H9 (cell line): Measurements from ENCODE around the gene DNAAF3. TPM values are rescaled to one million over a fixed set of nuclear protein-coding genes. Genes with fewer than 3 reads are reported as not detected.

Source experiments
- DNase-seq: peaks from one replicate; pipeline ENCODE4 v3.0.0-alpha.2; 2017
- H2AFZ ChIP-seq: one replicate; pipeline ENCODE4 v1.6.1; 2013; ENCODE audit warnings: mild to moderate bottlenecking, low read length, control low read depth, moderate library complexity
- H2AK5ac ChIP-seq: 2 replicates; pipeline ENCODE4 v1.6.1; 2013; ENCODE audit warnings: low read length, control low read depth, mixed read lengths; ENCODE audit not compliant: insufficient read length
- H2BK120ac ChIP-seq: one replicate; pipeline ENCODE4 v1.6.1; 2013; ENCODE audit warnings: low read depth, mild to moderate bottlenecking, low read length, control low read depth, inconsistent platforms; ENCODE audit not compliant: poor library complexity, severe bottlenecking
- H2BK12ac ChIP-seq: 2 replicates; pipeline ENCODE4 v1.6.1; 2013; ENCODE audit warnings: low read length, control low read depth, mixed read lengths, low read depth; ENCODE audit not compliant: insufficient read length
- H2BK15ac ChIP-seq: 2 replicates; pipeline ENCODE4 v1.6.1; 2013; ENCODE audit warnings: low read depth, low read length, control low read depth
- H2BK20ac ChIP-seq: one replicate; pipeline ENCODE4 v1.6.1; 2013; ENCODE audit warnings: low read depth, mild to moderate bottlenecking, low read length, control low read depth, inconsistent platforms; ENCODE audit not compliant: poor library complexity, severe bottlenecking
- H2BK5ac ChIP-seq: 2 replicates; pipeline ENCODE4 v1.6.1; 2013; ENCODE audit warnings: low read length, control low read depth, mixed read lengths; ENCODE audit not compliant: insufficient read length
- H3K14ac ChIP-seq: 2 replicates; pipeline ENCODE4 v1.6.1; 2013; ENCODE audit warnings: low read length, control low read depth; ENCODE audit not compliant: insufficient read depth
- H3K18ac ChIP-seq: 2 replicates; pipeline ENCODE4 v1.6.1; 2013; ENCODE audit warnings: low read depth, mild to moderate bottlenecking, mixed read lengths, low read length, control low read depth; ENCODE audit not compliant: insufficient read length
- H3K23ac ChIP-seq: 2 replicates; pipeline ENCODE4 v1.6.1; 2013; ENCODE audit warnings: low read length, control low read depth, mixed read lengths, low read depth; ENCODE audit not compliant: insufficient read length
- H3K23me2 ChIP-seq: 2 replicates; pipeline ENCODE4 v1.6.1; 2013; ENCODE audit warnings: low read depth, mild to moderate bottlenecking, mixed read lengths, low read length, control low read depth; ENCODE audit not compliant: insufficient read length, poor library complexity, severe bottlenecking
- H3K27ac ChIP-seq: 2 replicates; pipeline ENCODE4 v1.5.1; 2013; ENCODE audit warnings: low read length, control low read depth, mixed read lengths, low read depth; ENCODE audit not compliant: insufficient read length
- H3K27me3 ChIP-seq: 2 replicates; pipeline ENCODE4 v1.6.1; 2013; ENCODE audit warnings: low read length, control low read depth, inconsistent platforms; ENCODE audit not compliant: insufficient read depth
- H3K4ac ChIP-seq: 2 replicates; pipeline ENCODE4 v1.6.1; 2013; ENCODE audit warnings: low read depth, mild to moderate bottlenecking, control low read depth, inconsistent platforms, low read length, moderate library complexity
- H3K4me1 ChIP-seq: 2 replicates; pipeline ENCODE4 v1.6.1; 2013; ENCODE audit warnings: low read length, control low read depth, inconsistent platforms; ENCODE audit not compliant: insufficient read depth
- H3K4me2 ChIP-seq: 2 replicates; pipeline ENCODE4 v1.6.1; 2013; ENCODE audit warnings: low read length, control low read depth, mixed read lengths; ENCODE audit not compliant: insufficient read length, insufficient read depth
- H3K56ac ChIP-seq: 2 replicates; pipeline ENCODE4 v1.6.1; 2013; ENCODE audit warnings: low read depth, mild to moderate bottlenecking, mixed read lengths, low read length, control low read depth; ENCODE audit not compliant: insufficient read length
- H3K79me1 ChIP-seq: 2 replicates; pipeline ENCODE4 v1.6.1; 2013; ENCODE audit warnings: low read depth, mild to moderate bottlenecking, moderate library complexity, low read length, control low read depth, inconsistent platforms; ENCODE audit not compliant: insufficient read depth, poor library complexity, severe bottlenecking
- H3K79me2 ChIP-seq: 2 replicates; pipeline ENCODE4 v1.6.1; 2013; ENCODE audit warnings: low read length, control low read depth, inconsistent platforms; ENCODE audit not compliant: insufficient read depth
- H3K9ac ChIP-seq: 2 replicates; pipeline ENCODE4 v1.6.1; 2013; ENCODE audit warnings: low read length, control low read depth, mixed read lengths; ENCODE audit not compliant: insufficient read length; ENCODE audit errors: extremely low read depth
- H3K9me3 ChIP-seq: one replicate; pipeline ENCODE4 v1.6.1; 2013; ENCODE audit warnings: low read depth, low read length, inconsistent platforms; ENCODE audit not compliant: control insufficient read depth
- H3T11ph ChIP-seq: one replicate; pipeline ENCODE4 v1.6.1; 2013; ENCODE audit warnings: mild to moderate bottlenecking, low read length, control low read depth, inconsistent platforms
- H4K20me1 ChIP-seq: one replicate; pipeline ENCODE4 v1.6.1; 2013; ENCODE audit not compliant: control insufficient read depth, insufficient read length, insufficient read depth
- H4K5ac ChIP-seq: 2 replicates; pipeline ENCODE4 v1.6.1; 2013; ENCODE audit warnings: low read depth, mild to moderate bottlenecking, mixed read lengths, low read length, control low read depth; ENCODE audit not compliant: insufficient read length
- H4K8ac ChIP-seq: replicated peaks from 2 replicates; pipeline ENCODE4 v1.6.1; 2013; ENCODE audit warnings: low read length, control low read depth, mixed read lengths, low read depth; ENCODE audit not compliant: insufficient read length
- H4K91ac ChIP-seq: 2 replicates; pipeline ENCODE4 v1.6.1; 2013; ENCODE audit warnings: low read depth, mild to moderate bottlenecking, moderate library complexity, mixed read lengths, low read length, control low read depth; ENCODE audit not compliant: insufficient read length
- H3K27ac Mint-ChIP-seq, 3 experiments: 2 replicates in 2 of 3; 3 replicates in 1 of 3; pipeline ENCODE4 v1.8.0; 2020 to 2021; ENCODE audit warnings: mixed read lengths in 3 of 3, mild to moderate bottlenecking in 1 of 3, moderate library complexity in 1 of 3
- H3K27me3 Mint-ChIP-seq: 2 replicates; pipeline ENCODE4 v1.8.0; 2021; ENCODE audit warnings: low read depth, mild to moderate bottlenecking, moderate library complexity, mixed read lengths
- H3K36me3 Mint-ChIP-seq, 3 experiments: 2 replicates in 2 of 3; 3 replicates in 1 of 3; pipeline ENCODE4 v1.8.0; 2020 to 2021; ENCODE audit warnings: low read depth in 3 of 3, mixed read lengths in 3 of 3; ENCODE audit not compliant: insufficient read depth in 1 of 3
- H3K4me1 Mint-ChIP-seq, 2 experiments: 2 replicates each; pipeline ENCODE4 v1.8.0; 2020; ENCODE audit warnings: mixed read lengths in 2 of 2
- H3K4me3 Mint-ChIP-seq, 2 experiments: 2 replicates in 1 of 2; 3 replicates in 1 of 2; pipeline ENCODE4 v1.8.0; 2020 to 2021; ENCODE audit warnings: mild to moderate bottlenecking in 2 of 2, mixed read lengths in 2 of 2, moderate library complexity in 1 of 2
- H3K9me3 Mint-ChIP-seq, 2 experiments: 2 replicates in 1 of 2; 3 replicates in 1 of 2; pipeline ENCODE4 v1.8.0; 2020; ENCODE audit warnings: mild to moderate bottlenecking in 2 of 2, mixed read lengths in 2 of 2, moderate library complexity in 1 of 2
- CTCF ChIP-seq: fragments of 200-600 bp; sonication (generic); conservative IDR thresholded peaks from 3 replicates; pipeline ENCODE4 v1.8.0; 2021; ENCODE audit warnings: antibody characterized with exemption, mild to moderate bottlenecking
- WGBS: extraction: QIAGEN DNeasy Blood & Tissue Kit; methylation state at CpG from one replicate; pipeline ENCODE4 v1.1.7; 2013; ENCODE audit warnings: missing lambda C conversion rate, low lambda C conversion rate, mixed read lengths; ENCODE audit not compliant: insufficient read length; ENCODE audit errors: extremely low coverage; 5-methylcytosine and 5-hydroxymethylcytosine counted together
- total RNA-seq: library from RNA; stranded (reverse); gene quantifications from 2 replicates; pipeline ENCODE4 v1.2.1, GENCODE V29; 2021

The DNAAF3 gene
- total RNA-seq, 1 experiment from 2014 or later: 4.6 TPM

GRCh38 chr19:55173714-55174409 lies 7.4 kb upstream of the DNAAF3 start:
- Mint-ChIP-seq H3K27me3 (peaks cover 81% of the 10 kb centered on the region), H3K27ac (no peak overlapping the region), H3K36me3 (no peaks in the 10 kb centered on the region), H3K9me3 (peaks cover 2 to 8% of the 10 kb centered on the region in 2 experiments; a peak in 4 of 5 replicates), H3K4me1 (peaks cover 29 to 50% of the 10 kb centered on the region in 2 experiments), H3K4me3 (peak overlapping the region; percentile 66 to 92)
- peak overlapping the region; percentile 32 for H3K4me2 ChIP-seq
- no peak overlapping the region for H3K23ac ChIP-seq
- no peaks in the 10 kb centered on the region for H3K27me3 ChIP-seq
- H3K18ac ChIP-seq: no peak overlapping the region
- no peak overlapping the region for H2AFZ ChIP-seq
- no peak overlapping the region for H2BK120ac ChIP-seq
- peaks cover 24% of the 10 kb centered on the region for H3K23me2 ChIP-seq
- no peaks in the 10 kb centered on the region for H4K20me1 ChIP-seq
- TF ChIP-seq CTCF: peak; percentile 20; the same call in 1 of the 3 replicates
- H3K79me2 ChIP-seq: no peaks in the 10 kb centered on the region
- H2BK15ac ChIP-seq: no peak overlapping the region
- no peak overlapping the region for H2BK12ac ChIP-seq
- no peak overlapping the region for H3K56ac ChIP-seq
- no peak overlapping the region for H2BK5ac ChIP-seq
- no peak overlapping the region for H2BK20ac ChIP-seq
- peak; percentile 95 for DNase-seq
- no peak overlapping the region for H2AK5ac ChIP-seq
- H3K79me1 ChIP-seq: no peaks in the 10 kb centered on the region
- H3T11ph ChIP-seq: no peak overlapping the region
- WGBS: no CpG with 5 or more reads among the region's 37 CpGs
- H4K91ac ChIP-seq: no peak overlapping the region
- H3K14ac ChIP-seq: no peak overlapping the region
- H3K4me1 ChIP-seq: peaks cover 2% of the 10 kb centered on the region; the same call in 1 of the 2 replicates
- H4K5ac ChIP-seq: no peak overlapping the region
- H4K8ac ChIP-seq: no peak overlapping the region
- no peaks in the 10 kb centered on the region for H3K9me3 ChIP-seq
- H3K9ac ChIP-seq: no peak overlapping the region
- H3K4ac ChIP-seq: no peak overlapping the region
- no peak overlapping the region for H3K27ac ChIP-seq
